Measurements from ENCODE around the gene CLCN6.

CLCN6 gene

GRCh38 chr1:11805422-11806306 lies at the start of gene CLCN6, which contains the start of gene MTHFR:
CLCN6 (plus strand) TSS chr1:11806191; CDS start chr1:11806263, 72 bp downstream.
MTHFR (minus strand) TSS chr1:11805964; CDS start chr1:11803116, 2,848 bp downstream.
- peak within 1 kb of the TSS; percentile 91 for H3K4me3 ChIP-seq (ENCODE audit: low read depth, low read length)
- H3K9ac ChIP-seq (ENCODE audit: low read depth, low read length): peak within 1 kb of the TSS; percentile 76
- peaks cover 47% of the 10 kb centered on the region for H3K36me3 ChIP-seq (ENCODE audit: control insufficient read depth, insufficient read depth, low read length)
- H3K27me3 ChIP-seq (ENCODE audit: control insufficient read depth, insufficient read depth, low read length): no peaks in the 10 kb centered on the region
- peak within 1 kb of the TSS; percentile 97 for H3K27ac ChIP-seq (ENCODE audit: low read depth, low read length)
- H3K4me1 ChIP-seq (ENCODE audit: control insufficient read depth, insufficient read depth, low read length): peaks cover 33% of the 10 kb centered on the region
- no peaks in the 10 kb centered on the region for H3K9me3 ChIP-seq (ENCODE audit: control insufficient read depth, insufficient read depth, low read length)

GRCh38 chr1:11757047-11757446 lies 48.9 kb upstream of the CLCN6 start:
- Histone ChIP-seq H3K9ac (ENCODE audit: low read depth, low read length) (no peak overlapping the region), H3K4me1 (ENCODE audit: control insufficient read depth, insufficient read depth, low read length) (peaks cover 3% of the 10 kb centered on the region; the same call in 1 of the 2 replicates), H3K36me3 (ENCODE audit: control insufficient read depth, insufficient read depth, low read length) (no peaks in the 10 kb centered on the region)

GRCh38 chr1:11759791-11760190 lies 46.2 kb upstream of the CLCN6 start:
- H3K27ac ChIP-seq (ENCODE audit: low read depth, low read length): no peak overlapping the region
- peaks cover 29% of the 10 kb centered on the region for H3K27me3 ChIP-seq (ENCODE audit: control insufficient read depth, insufficient read depth, low read length)
- no peaks in the 10 kb centered on the region; the same call in 1 of the 2 replicates for H3K4me1 ChIP-seq (ENCODE audit: control insufficient read depth, insufficient read depth, low read length)
- no peak overlapping the region for H3K9ac ChIP-seq (ENCODE audit: low read depth, low read length)
- no peaks in the 10 kb centered on the region for H3K36me3 ChIP-seq (ENCODE audit: control insufficient read depth, insufficient read depth, low read length)
- H3K9me3 ChIP-seq (ENCODE audit: control insufficient read depth, insufficient read depth, low read length): no peaks in the 10 kb centered on the region
- no peak overlapping the region for H3K4me3 ChIP-seq (ENCODE audit: low read depth, low read length)

More at GRCh38 chr1:11757047-11757446, 48.9 kb upstream of the CLCN6 start:
- no peak overlapping the region for H3K4me3 ChIP-seq (ENCODE audit: low read depth, low read length)
- H3K27me3 ChIP-seq (ENCODE audit: control insufficient read depth, insufficient read depth, low read length): peaks cover 20% of the 10 kb centered on the region
- no peak overlapping the region for H3K27ac ChIP-seq (ENCODE audit: low read depth, low read length)
- no peaks in the 10 kb centered on the region for H3K9me3 ChIP-seq (ENCODE audit: control insufficient read depth, insufficient read depth, low read length)

GRCh38 chr1:11761285-11761684 lies 44.7 kb upstream of the CLCN6 start:
- no peaks in the 10 kb centered on the region for H3K9me3 ChIP-seq (ENCODE audit: control insufficient read depth, insufficient read depth, low read length)

GRCh38 chr1:11761988-11762406 lies 44.0 kb upstream of the CLCN6 start, which contains the start of gene C1orf167:
C1orf167 (plus strand) TSS chr1:11762193; CDS start chr1:11764401, 2,208 bp downstream.
- no peaks in the 10 kb centered on the region; the same call in 1 of the 2 replicates for H3K4me1 ChIP-seq (ENCODE audit: control insufficient read depth, insufficient read depth, low read length)
- H3K27me3 ChIP-seq (ENCODE audit: control insufficient read depth, insufficient read depth, low read length): peaks cover 29% of the 10 kb centered on the region
- H3K4me3 ChIP-seq (ENCODE audit: low read depth, low read length): peak within 1 kb of the TSS; percentile 35; the same call in 1 of the 2 replicates
- no peaks in the 10 kb centered on the region for H3K36me3 ChIP-seq (ENCODE audit: control insufficient read depth, insufficient read depth, low read length)
- no peak within 1 kb of the TSS for H3K9ac ChIP-seq (ENCODE audit: low read depth, low read length)
- no peaks in the 10 kb centered on the region for H3K9me3 ChIP-seq (ENCODE audit: control insufficient read depth, insufficient read depth, low read length)
- no peak within 1 kb of the TSS for H3K27ac ChIP-seq (ENCODE audit: low read depth, low read length)

More at GRCh38 chr1:11761285-11761684, 44.7 kb upstream of the CLCN6 start:
- H3K27me3 ChIP-seq (ENCODE audit: control insufficient read depth, insufficient read depth, low read length): peaks cover 29% of the 10 kb centered on the region
- no peaks in the 10 kb centered on the region for H3K36me3 ChIP-seq (ENCODE audit: control insufficient read depth, insufficient read depth, low read length)
- H3K27ac ChIP-seq (ENCODE audit: low read depth, low read length): no peak overlapping the region
- H3K4me1 ChIP-seq (ENCODE audit: control insufficient read depth, insufficient read depth, low read length): no peaks in the 10 kb centered on the region; the same call in 1 of the 2 replicates
- no peak overlapping the region for H3K4me3 ChIP-seq (ENCODE audit: low read depth, low read length)
- H3K9ac ChIP-seq (ENCODE audit: low read depth, low read length): no peak overlapping the region

GRCh38 chr1:11764115-11764514 lies 41.9 kb upstream of the CLCN6 start:
- Histone ChIP-seq H3K9ac (ENCODE audit: low read depth, low read length) (no peak overlapping the region), H3K27me3 (ENCODE audit: control insufficient read depth, insufficient read depth, low read length) (peaks cover 29% of the 10 kb centered on the region), H3K4me3 (ENCODE audit: low read depth, low read length) (no peak overlapping the region), H3K4me1 (ENCODE audit: control insufficient read depth, insufficient read depth, low read length) (no peaks in the 10 kb centered on the region; the same call in 1 of the 2 replicates), H3K36me3 (ENCODE audit: control insufficient read depth, insufficient read depth, low read length) (no peaks in the 10 kb centered on the region), H3K27ac (ENCODE audit: low read depth, low read length) (no peak overlapping the region), H3K9me3 (ENCODE audit: control insufficient read depth, insufficient read depth, low read length) (no peaks in the 10 kb centered on the region)

GRCh38 chr1:11764519-11764918 lies 41.5 kb upstream of the CLCN6 start:
- Histone ChIP-seq H3K9ac (ENCODE audit: low read depth, low read length) (no peak overlapping the region), H3K4me1 (ENCODE audit: control insufficient read depth, insufficient read depth, low read length) (no peaks in the 10 kb centered on the region; the same call in 1 of the 2 replicates), H3K9me3 (ENCODE audit: control insufficient read depth, insufficient read depth, low read length) (no peaks in the 10 kb centered on the region), H3K36me3 (ENCODE audit: control insufficient read depth, insufficient read depth, low read length) (no peaks in the 10 kb centered on the region), H3K4me3 (ENCODE audit: low read depth, low read length) (no peak overlapping the region), H3K27me3 (ENCODE audit: control insufficient read depth, insufficient read depth, low read length) (peaks cover 29% of the 10 kb centered on the region), H3K27ac (ENCODE audit: low read depth, low read length) (no peak overlapping the region)

GRCh38 chr1:11765661-11766428 lies 40.1 kb upstream of the CLCN6 start:
- Histone ChIP-seq H3K36me3 (ENCODE audit: control insufficient read depth, insufficient read depth, low read length) (no peaks in the 10 kb centered on the region), H3K4me3 (ENCODE audit: low read depth, low read length) (no peak overlapping the region), H3K9me3 (ENCODE audit: control insufficient read depth, insufficient read depth, low read length) (no peaks in the 10 kb centered on the region), H3K27me3 (ENCODE audit: control insufficient read depth, insufficient read depth, low read length) (peaks cover 20% of the 10 kb centered on the region), H3K9ac (ENCODE audit: low read depth, low read length) (no peak overlapping the region), H3K27ac (ENCODE audit: low read depth, low read length) (no peak overlapping the region), H3K4me1 (ENCODE audit: control insufficient read depth, insufficient read depth, low read length) (no peaks in the 10 kb centered on the region; the same call in 1 of the 2 replicates)

- Histone ChIP-seq H3K36me3 (ENCODE audit: control insufficient read depth, insufficient read depth, low read length) (no peaks in the 10 kb centered on the region), H3K4me3 (ENCODE audit: low read depth, low read length) (no peak overlapping the region), H3K9me3 (ENCODE audit: control insufficient read depth, insufficient read depth, low read length) (no peaks in the 10 kb centered on the region), H3K27me3 (ENCODE audit: control insufficient read depth, insufficient read depth, low read length) (peaks cover 15% of the 10 kb centered on the region), H3K27ac (ENCODE audit: low read depth, low read length) (no peak overlapping the region), H3K9ac (ENCODE audit: low read depth, low read length) (no peak overlapping the region), H3K4me1 (ENCODE audit: control insufficient read depth, insufficient read depth, low read length) (no peaks in the 10 kb centered on the region; the same call in 1 of the 2 replicates)
These were observed 39.6 kb upstream of the CLCN6 start for GRCh38 chr1:11766429-11766776.

- Histone ChIP-seq H3K27ac (ENCODE audit: low read depth, low read length) (no peak overlapping the region), H3K9ac (ENCODE audit: low read depth, low read length) (no peak overlapping the region), H3K4me1 (ENCODE audit: control insufficient read depth, insufficient read depth, low read length) (no peaks in the 10 kb centered on the region), H3K4me3 (ENCODE audit: low read depth, low read length) (no peak overlapping the region), H3K9me3 (ENCODE audit: control insufficient read depth, insufficient read depth, low read length) (no peaks in the 10 kb centered on the region), H3K36me3 (ENCODE audit: control insufficient read depth, insufficient read depth, low read length) (no peaks in the 10 kb centered on the region), H3K27me3 (ENCODE audit: control insufficient read depth, insufficient read depth, low read length) (0 out of 2 replicates have a peak, but pooled peaks cover 3% of the 10 kb centered on the region)
These were observed 37.9 kb upstream of the CLCN6 start for GRCh38 chr1:11767922-11768704.
